MM.1S (cell line): Measurements from ENCODE around the gene CD300H.

ENCODE experiments used
- DNase-seq: peaks from one replicate; pipeline ENCODE4 v3.0.0-alpha.2; 2015
- H2AFZ ChIP-seq: fragments of 300-600 bp; sonication (generic); 2 replicates; pipeline ENCODE4 v1.6.0; 2016; ENCODE audit warnings: antibody characterized with exemption, low read length
- H3F3A ChIP-seq: fragments of 300-600 bp; sonication (generic); 2 replicates; pipeline ENCODE4 v1.6.1; 2016; ENCODE audit warnings: mild to moderate bottlenecking, antibody characterized with exemption, low read length, moderate library complexity, mixed read lengths; ENCODE audit not compliant: insufficient read depth
- H3K27ac ChIP-seq: fragments of 300-600 bp; sonication (generic); 2 replicates; pipeline ENCODE4 v1.5.1; 2016; ENCODE audit warnings: mild to moderate bottlenecking, low read length
- H3K27me3 ChIP-seq: fragments of 300-600 bp; sonication (generic); replicated peaks from 2 replicates; pipeline ENCODE4 v1.6.0; 2016; ENCODE audit warnings: low read length; ENCODE audit not compliant: insufficient read depth
- H3K36me3 ChIP-seq: fragments of 300-600 bp; sonication (generic); replicated peaks from 2 replicates; pipeline ENCODE4 v1.6.1; 2016; ENCODE audit warnings: mild to moderate bottlenecking, low read length, mixed read lengths; ENCODE audit not compliant: insufficient read depth
- H3K4me1 ChIP-seq: fragments of 300-600 bp; sonication (generic); 2 replicates; pipeline ENCODE4 v1.6.1; 2016; ENCODE audit warnings: low read length, mixed read lengths
- H3K4me2 ChIP-seq: fragments of 300-600 bp; sonication (generic); 2 replicates; pipeline ENCODE4 v1.6.0; 2016; ENCODE audit warnings: low read depth, low read length
- H3K4me3 ChIP-seq: fragments of 300-600 bp; sonication (generic); 2 replicates; pipeline ENCODE4 v1.5.1; 2016; ENCODE audit warnings: low read length, mixed read lengths
- H3K79me2 ChIP-seq: fragments of 300-600 bp; sonication (generic); 2 replicates; pipeline ENCODE4 v1.6.1; 2016; ENCODE audit warnings: mixed run types, low read length, mixed read lengths
- H3K9ac ChIP-seq: fragments of 300-600 bp; sonication (generic); 2 replicates; pipeline ENCODE4 v1.6.1; 2016; ENCODE audit warnings: low read length, mixed read lengths
- H3K9me2 ChIP-seq: fragments of 300-600 bp; sonication (generic); replicated peaks from 2 replicates; pipeline ENCODE4 v1.6.1; 2016; ENCODE audit warnings: mild to moderate bottlenecking, low read length, mixed read lengths; ENCODE audit not compliant: insufficient read depth
- H3K9me3 ChIP-seq: fragments of 300-600 bp; sonication (generic); replicated peaks from 2 replicates; pipeline ENCODE4 v1.6.1; 2016; ENCODE audit warnings: mild to moderate bottlenecking, low read length, mixed read lengths; ENCODE audit not compliant: insufficient read depth
- H4K20me1 ChIP-seq: fragments of 300-600 bp; sonication (generic); 2 replicates; pipeline ENCODE4 v1.6.1; 2016; ENCODE audit warnings: mild to moderate bottlenecking, low read length, moderate library complexity, mixed read lengths; ENCODE audit not compliant: insufficient read depth
- CTCF ChIP-seq: fragments of 300-600 bp; sonication (generic); IDR thresholded peaks from 2 replicates; pipeline ENCODE4 v1.5.1; 2016; ENCODE audit warnings: antibody characterized with exemption, low read length, mixed read lengths
- EZH2 ChIP-seq: fragments of 300-600 bp; sonication (generic); optimal IDR thresholded peaks from 2 replicates; pipeline ENCODE3; 2017; ENCODE audit warnings: low read depth, mild to moderate bottlenecking, antibody characterized with exemption, low read length, mixed read lengths
- EZH2phosphoT487 ChIP-seq: fragments of 300-600 bp; sonication (generic); IDR thresholded peaks from 2 replicates; pipeline ENCODE4 v1.6.1; 2018; ENCODE audit warnings: antibody characterized with exemption, low read length

CD300H gene

GRCh38 chr17:74605361-74605760 lies 38.1 kb upstream of the CD300H start:
- no peak overlapping the region for H3K27ac ChIP-seq
- H3K4me2 ChIP-seq: no peak overlapping the region
- H3F3A ChIP-seq: no peaks in the 10 kb centered on the region
- no peaks in the 10 kb centered on the region for H3K4me1 ChIP-seq
- no peak for DNase-seq
- no peak overlapping the region for H3K9ac ChIP-seq
- H3K9me2 ChIP-seq: no peaks in the 10 kb centered on the region
- H2AFZ ChIP-seq: no peak overlapping the region
- H3K36me3 ChIP-seq: no peaks in the 10 kb centered on the region
- no peaks in the 10 kb centered on the region for H3K79me2 ChIP-seq
- TF ChIP-seq CTCF: no peak
- no peak for TF ChIP-seq EZH2phosphoT487
- TF ChIP-seq EZH2: no peak
- no peak overlapping the region for H3K4me3 ChIP-seq
- no peaks in the 10 kb centered on the region for H4K20me1 ChIP-seq
- peaks cover 95% of the 10 kb centered on the region for H3K27me3 ChIP-seq
- H3K9me3 ChIP-seq: no peaks in the 10 kb centered on the region

- no peak overlapping the region for H3K4me3 ChIP-seq
Observed at GRCh38 chr17:74604761-74605160, 37.5 kb upstream of the CD300H start.

GRCh38 chr17:74604200-74604599 lies 36.9 kb upstream of the CD300H start:
- Histone ChIP-seq H3K79me2 (no peaks in the 10 kb centered on the region), H3F3A (no peaks in the 10 kb centered on the region), H3K4me3 (no peak overlapping the region), H4K20me1 (no peaks in the 10 kb centered on the region), H3K36me3 (no peaks in the 10 kb centered on the region), H2AFZ (no peak overlapping the region), H3K9me2 (no peaks in the 10 kb centered on the region), H3K9ac (no peak overlapping the region), H3K9me3 (no peaks in the 10 kb centered on the region), H3K27ac (no peak overlapping the region), H3K4me2 (no peak overlapping the region), H3K4me1 (peaks cover under 1% of the 10 kb centered on the region; the same call in 1 of the 2 replicates), H3K27me3 (peaks cover 93% of the 10 kb centered on the region)
- TF ChIP-seq EZH2phosphoT487 (no peak), EZH2 (no peak), CTCF (no peak)
- DNase-seq: no peak

More at GRCh38 chr17:74604761-74605160, 37.5 kb upstream of the CD300H start:
- Histone ChIP-seq H2AFZ (no peak overlapping the region), H3F3A (no peaks in the 10 kb centered on the region), H3K79me2 (no peaks in the 10 kb centered on the region), H3K36me3 (no peaks in the 10 kb centered on the region), H4K20me1 (no peaks in the 10 kb centered on the region), H3K9me3 (no peaks in the 10 kb centered on the region), H3K4me2 (no peak overlapping the region), H3K27me3 (peaks cover 93% of the 10 kb centered on the region), H3K27ac (no peak overlapping the region), H3K4me1 (no peaks in the 10 kb centered on the region), H3K9ac (no peak overlapping the region), H3K9me2 (no peaks in the 10 kb centered on the region)
- no peak for DNase-seq
- TF ChIP-seq EZH2 (no peak), CTCF (no peak), EZH2phosphoT487 (no peak)
